HG03457 (cell line): ENCODE results near the gene PLD3.

Experiments used
- ATAC-seq: cut with Tn5 transposase; IDR thresholded peaks from one replicate; pipeline ENCODE4 v1.9.1; 2021; ENCODE audit warnings: moderate number of reproducible peaks; ENCODE audit not compliant: unreplicated experiment

Gene PLD3

DNA sequence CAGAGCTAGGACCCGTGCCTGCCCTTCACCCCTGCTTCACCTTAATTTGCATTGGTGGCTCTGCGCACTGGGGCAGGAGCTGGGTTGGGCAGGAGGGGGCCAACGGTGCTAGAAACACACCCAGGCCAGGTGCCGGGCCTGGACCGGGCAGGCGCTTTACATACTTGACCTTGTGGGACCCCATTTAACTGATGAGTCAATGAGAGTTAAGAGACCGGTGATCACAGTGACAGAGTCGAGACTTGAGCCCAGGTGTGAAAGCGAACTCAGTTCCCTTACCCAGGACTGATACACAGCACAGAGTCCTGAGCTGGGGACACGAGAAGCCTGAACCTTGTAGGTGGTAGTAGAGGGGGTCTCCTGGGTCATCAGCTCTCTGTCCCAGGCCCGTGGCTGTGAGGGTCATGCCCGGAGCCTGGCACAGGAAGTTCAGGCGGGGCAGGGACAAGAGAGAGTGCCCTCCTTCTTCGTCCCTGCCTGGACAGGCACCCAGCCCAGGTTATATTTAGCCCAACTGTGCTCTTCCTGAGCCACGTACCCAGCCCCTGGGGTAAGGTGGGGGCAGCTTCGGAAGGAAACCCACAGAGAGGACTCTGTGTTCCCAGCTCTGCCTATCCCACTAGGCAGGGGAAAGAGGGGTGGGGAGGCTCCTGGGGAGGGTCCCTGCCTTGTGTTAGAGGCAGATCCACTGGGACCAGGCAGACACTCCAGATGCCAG, 62.8 kb downstream of the PLD3 start:
- ATAC-seq = no peak

DNA sequence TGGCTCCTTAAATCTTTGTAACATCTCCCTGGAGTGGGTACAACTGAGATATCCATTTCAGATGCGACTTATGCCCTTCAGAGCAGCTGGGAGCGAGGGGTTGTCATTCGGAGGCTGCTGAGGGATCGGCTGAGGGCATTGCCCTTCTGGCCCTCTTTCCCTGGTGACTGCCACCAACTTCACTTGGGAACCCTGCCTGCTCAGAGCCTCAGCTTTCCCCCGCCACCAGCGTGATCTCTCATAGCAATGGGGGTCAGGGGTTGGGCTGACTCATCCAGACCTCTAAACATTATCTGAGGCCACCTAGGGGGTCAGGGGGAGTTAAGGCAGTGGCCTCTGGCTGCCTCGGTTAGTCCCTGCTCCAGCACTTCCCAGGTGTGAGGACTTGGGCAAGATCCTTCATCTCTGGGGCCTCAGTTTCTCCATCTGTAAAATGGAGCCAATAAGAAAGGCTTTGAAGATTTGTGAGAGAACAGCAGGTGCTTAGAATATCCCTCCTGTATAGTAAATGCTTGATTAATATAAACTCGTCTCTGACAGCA, 63.5 kb downstream of the PLD3 start:
- no peak for ATAC-seq

DNA sequence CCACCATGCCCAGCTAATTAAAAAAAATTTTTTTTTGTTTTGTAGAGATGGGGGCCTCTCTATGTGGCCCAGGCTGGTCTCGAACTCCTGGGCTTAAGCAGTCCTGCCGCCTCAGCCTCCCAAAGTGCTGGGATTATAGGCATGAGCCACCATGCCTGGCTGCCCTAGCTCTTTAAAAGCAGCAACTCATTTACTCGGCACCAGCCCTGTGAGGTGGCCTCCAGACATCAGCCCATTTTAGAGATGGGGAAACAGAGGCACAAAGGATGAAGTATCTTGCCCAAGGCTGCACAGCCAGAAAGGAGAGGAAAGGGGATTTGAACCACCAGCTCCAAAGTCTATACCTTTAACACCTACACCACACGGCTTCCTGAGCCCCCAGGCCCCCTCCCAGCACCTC, 64.4 kb downstream of the PLD3 start:
- ATAC-seq = no peak

DNA sequence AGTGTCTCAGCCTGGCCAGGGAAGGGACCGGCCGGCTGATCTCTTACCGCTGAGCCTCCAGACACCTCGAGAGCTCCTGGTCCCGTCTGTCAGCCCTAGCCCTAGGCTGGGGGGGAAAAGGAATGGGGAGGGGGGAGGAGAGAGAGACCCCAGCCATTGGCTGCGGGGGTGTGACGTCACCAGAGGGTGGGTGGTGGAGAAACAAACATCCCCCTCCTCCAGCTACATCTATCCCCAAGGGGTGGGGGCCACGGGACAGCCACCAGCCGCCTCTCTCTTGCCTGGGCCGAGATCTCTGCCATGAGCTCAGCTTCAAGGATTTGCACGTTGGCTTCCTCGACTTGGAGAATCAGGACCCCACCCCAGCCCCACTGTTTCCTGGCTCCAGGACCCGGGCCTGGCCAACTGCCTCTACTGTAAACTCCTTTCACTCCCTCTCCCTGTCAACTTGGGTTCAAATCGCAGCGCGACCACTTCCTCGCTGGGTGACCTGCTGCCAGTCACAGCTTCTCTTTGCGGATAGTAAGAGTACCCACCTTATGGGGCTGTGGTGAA, 64.9 kb downstream of the PLD3 start, which contains the start of gene PRX:
TSS of gene PRX (minus strand) at position 88 of the 555 bp plus-strand sequence. CDS start 5,446 bp downstream, outside the sequence.
- no peak for ATAC-seq

DNA sequence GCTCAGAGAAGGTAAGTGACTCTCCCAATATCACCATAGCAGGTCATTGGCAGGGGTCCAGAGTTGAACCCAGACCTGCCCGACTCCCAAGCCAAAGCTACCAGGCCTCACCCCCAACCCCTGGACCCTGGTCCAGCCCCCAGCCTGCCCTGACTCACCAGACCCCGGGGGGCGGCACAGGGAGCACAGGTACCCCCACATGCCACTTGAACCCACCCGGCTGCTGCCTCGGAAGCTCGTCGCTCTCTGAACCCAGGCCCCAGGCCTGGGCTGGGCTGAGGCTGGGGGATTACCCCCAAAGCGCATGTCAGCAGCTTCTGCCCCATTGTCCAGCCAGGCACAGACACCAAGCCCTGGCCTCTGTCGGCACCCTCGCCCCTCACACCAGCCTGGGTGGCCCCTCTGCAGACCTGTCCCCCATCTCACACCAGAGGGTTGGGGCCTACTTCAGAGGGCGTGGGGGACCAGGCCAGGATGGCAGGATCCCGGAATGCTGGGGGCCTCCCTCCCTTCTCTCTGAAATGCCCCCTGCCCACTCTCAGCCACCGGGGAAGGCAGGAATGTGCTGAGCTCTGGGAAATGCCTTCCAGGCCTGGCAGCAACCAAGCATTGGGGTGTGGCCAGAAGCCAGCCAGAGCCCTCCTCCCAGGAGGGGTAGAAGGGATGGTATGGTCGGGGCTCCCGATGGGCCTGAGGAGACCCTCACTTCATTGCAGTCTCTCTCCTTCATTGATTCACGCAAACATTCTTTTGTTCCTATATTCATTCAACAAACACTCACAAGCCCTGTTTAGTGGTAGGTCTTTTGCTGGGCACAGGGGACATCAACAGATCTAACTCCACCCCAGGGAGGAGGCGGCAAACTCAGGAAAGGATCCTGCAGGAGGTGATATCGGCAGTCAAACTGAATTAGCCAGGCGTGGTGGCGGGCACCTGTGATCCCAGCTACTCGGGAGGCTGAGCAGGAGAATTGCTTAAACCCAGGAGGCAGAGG, 66.3 kb downstream of the PLD3 start:
- ATAC-seq = no peak

DNA sequence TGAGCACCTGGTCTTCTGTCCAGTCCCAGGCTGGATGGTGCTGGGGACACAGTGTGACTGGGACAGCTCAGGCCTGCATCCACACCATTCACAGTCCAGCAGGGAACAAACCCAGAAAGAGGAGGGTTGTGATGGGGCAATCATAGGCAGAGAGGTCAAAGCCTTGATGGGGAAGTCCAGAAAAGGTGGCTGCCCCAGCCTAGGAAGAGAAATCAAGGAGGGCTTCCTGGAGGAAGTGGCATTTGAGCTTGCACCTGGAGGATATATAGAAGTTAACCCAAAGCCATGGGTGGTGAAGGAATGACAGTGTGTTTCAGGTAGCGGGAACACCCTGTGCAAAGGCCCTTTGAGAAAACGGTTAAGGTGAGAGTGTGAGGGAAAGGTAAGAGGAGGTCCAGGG, 67.3 kb downstream of the PLD3 start:
- ATAC-seq = no peak

DNA sequence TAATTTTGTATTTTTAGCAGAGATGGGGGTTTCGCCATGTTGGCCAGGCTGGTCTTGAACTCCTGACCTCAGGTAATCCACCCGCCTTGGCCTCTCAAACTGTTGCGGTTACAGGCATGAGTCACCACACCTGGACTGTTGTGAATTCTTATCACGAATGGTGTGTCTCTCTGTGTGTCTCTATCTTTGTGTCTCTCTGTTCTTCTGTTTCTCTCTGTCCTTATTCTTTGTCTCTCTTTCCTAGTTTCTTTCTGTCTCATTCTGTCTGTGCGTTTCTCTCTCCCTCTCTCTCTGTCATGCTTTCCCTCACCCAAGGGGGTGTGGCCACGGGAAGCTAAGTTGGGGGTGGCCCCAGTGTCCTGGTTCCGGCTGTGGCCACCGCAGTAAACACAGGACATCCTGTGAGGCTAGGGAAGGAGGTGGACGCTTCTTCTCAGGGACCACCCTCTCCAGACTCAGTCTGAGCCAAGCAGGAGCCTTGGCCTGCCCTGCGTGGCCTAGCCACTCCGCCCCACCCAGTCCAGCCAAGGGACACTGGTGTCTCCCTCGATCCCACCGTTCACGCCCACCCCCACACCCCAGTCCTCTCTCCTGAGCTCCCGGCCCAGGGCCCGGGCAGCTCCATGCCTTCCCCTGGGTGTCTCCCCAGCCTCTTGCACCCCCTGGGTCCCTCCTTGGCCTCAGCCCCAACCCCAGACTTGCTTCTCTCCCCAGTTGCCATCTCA, 68.6 kb downstream of the PLD3 start:
- no peak for ATAC-seq

DNA sequence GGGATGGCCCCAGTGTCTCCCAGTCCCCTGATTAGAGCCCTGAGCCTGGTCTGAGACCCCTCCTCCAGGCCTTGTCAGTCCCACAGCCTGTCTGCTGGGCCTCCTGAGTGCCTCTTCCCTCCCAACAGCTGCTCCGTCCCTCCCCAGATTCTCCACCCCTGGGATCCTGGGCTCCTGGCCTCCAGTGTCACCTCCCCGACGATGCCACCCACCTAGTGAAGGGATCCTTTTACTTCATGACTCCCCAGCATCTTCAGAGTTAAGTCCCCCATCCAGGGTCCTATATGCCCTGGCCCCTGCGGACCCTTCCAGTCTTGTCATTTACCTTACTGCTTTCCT, 69.1 kb downstream of the PLD3 start:
- no peak for ATAC-seq

DNA sequence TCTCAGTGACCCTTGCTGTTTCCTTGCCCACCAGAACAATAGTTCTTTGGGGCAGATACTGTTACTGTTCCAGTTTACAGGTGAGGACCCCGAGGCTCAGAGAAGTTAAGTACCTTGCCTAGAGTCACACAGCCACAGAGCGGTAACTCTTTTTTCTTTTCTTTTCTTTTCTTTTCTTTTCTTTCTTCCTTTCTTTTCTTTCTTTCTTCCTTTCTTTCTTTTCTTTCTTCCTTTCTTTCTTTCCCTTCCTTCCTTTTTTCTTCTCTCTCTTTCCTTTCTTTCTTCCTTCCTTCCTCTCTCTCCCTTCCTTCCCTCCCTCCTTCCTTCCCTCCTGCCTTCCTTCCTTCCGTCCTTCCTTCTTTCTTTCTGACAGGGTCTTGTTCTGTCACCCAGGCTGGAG, 69.5 kb downstream of the PLD3 start:
- no peak for ATAC-seq

DNA sequence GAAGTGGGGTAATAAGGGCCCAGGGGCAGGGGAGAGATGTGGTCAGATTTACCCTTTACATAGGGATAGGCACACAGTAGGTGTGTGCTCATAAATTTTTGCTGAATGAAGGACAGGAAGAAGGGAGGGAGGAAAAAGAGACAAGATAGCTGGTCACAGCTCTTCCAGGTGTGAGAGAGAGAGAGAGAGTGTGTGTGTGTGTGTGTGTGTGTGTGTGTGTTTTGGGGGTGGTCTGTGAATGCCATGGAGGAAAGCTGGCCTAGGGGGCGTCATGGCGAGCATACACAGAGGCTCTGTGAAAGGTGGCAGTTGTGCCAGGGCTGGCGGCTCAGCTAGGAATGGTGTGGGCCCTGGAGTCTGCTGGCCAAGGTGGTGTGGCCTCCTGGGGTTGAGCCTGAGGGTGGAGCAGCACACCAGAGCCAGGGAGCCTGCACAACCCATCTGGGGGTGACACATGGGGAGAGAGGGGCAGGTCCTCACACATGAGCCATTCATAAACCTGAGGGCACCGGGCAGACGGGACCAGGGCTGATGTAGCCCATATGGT, 70.6 kb downstream of the PLD3 start:
- no peak for ATAC-seq

DNA sequence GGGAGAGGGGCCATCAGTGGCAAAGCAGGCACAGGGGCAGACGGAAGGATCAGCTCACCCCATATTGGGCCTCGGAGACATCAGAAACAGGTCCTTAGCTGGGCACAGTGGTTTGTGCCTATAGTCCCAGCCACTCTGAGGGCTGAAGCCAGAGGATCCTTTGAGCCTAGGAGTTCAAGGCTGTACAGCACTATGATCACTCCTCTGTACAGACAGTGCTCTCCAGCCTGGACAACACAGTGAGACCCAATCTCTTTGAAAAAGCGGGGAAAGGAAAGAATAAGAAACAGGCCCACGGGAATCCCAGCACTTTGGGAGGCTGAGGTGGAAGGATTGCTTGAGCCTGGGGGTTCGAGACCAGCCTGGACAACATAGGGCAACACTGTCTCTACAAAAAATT, 71.3 kb downstream of the PLD3 start:
- no peak for ATAC-seq

DNA sequence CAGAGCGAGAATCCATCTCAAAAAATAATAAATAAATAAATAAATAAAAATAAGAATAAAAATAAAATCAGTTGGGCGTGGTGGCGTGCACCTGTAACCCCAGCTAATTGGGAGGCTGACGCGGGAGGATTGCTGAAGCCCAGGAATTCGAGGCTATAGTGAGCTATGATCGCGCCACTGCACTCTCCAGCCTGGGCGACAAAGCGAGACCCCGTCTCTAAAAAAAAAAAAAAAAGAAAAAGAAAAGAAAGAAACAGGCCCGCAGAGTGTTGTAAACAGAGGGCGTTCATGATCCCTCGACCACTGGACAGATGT, 71.9 kb downstream of the PLD3 start:
- ATAC-seq = no peak

DNA sequence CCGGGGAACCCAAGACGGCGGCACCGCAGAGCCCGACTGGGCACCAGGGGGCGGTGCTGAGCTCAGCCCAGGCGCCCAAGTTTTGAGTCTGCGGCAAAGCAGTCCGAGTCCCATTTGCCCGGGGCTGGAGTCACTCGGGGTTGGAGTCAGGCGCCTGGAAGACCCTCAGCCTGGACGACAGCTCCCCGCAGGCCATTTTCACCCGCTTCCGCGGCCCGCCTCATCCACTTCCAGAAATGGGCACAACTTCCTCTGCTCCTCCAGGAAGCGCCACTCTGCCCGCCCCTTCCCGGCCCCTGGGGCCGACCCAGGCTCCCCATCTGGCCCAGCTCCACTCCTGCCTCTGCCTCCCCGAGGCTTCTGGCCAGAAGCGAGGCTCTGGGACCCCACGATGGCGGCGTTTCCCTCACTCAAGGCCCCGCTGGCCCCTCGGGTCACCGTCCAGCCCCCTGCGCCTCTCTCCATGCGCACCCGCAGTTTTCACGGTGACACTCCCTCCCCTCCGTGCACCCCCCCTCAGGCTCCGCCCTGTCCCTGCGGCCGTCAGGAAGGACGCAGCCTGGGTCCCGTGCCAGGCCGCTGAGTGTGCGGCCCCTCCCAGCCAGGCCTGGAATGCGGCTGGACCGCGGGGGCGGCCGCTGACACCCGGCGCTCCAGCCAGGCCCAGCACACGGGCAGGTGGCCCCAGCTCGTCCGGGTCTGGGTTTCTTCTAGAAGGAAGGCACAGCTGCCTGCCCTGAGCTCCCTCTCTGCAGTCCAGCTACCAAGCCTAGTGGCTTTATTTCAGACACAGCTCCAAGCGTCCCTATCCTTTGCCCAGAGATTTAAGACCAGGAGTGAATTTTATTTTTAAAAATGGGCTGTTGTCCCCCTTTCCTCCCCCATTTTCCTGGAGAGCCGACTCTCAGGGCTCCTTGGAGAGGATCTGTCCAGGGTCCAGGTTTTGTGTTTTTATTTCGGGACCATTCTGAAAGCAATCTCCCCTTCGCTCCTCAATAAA, 72.6 kb downstream of the PLD3 start:
- no peak for ATAC-seq

DNA sequence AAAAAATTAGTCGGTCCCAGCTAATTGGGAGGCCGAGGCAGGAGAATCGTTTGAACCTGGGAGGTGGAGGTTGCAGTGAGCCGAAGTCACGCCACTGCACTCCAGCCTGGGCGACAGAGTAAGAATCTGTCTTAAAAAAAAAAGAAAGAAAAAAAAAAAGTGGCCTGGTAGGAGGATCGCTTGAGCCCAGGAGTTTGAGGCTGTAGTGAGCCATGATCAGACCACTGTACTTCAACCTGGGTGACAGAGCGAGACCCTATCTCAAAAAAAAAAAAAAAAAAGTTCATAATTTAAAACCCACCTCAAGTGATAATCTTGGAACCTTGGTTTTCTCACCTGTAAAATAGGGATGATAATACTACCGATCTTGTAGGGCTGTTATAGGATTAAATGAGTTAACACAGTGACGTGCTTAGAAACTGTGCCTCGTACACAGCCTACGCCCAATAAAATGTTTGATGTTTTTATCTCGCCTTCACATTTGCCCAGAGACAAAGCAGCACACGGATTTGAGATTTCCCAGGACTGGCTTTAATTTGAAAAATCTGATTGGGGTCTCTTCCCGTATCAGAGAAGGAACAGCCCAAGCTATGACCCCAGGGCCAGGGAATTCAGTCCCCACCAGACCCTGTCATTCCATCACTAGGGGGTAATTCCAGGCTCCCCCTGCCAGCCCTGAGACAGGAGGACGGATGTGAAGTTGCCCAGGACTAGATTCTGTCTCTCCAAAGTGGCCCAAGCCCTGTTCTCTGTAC, 73.7 kb downstream of the PLD3 start:
- no peak for ATAC-seq

DNA sequence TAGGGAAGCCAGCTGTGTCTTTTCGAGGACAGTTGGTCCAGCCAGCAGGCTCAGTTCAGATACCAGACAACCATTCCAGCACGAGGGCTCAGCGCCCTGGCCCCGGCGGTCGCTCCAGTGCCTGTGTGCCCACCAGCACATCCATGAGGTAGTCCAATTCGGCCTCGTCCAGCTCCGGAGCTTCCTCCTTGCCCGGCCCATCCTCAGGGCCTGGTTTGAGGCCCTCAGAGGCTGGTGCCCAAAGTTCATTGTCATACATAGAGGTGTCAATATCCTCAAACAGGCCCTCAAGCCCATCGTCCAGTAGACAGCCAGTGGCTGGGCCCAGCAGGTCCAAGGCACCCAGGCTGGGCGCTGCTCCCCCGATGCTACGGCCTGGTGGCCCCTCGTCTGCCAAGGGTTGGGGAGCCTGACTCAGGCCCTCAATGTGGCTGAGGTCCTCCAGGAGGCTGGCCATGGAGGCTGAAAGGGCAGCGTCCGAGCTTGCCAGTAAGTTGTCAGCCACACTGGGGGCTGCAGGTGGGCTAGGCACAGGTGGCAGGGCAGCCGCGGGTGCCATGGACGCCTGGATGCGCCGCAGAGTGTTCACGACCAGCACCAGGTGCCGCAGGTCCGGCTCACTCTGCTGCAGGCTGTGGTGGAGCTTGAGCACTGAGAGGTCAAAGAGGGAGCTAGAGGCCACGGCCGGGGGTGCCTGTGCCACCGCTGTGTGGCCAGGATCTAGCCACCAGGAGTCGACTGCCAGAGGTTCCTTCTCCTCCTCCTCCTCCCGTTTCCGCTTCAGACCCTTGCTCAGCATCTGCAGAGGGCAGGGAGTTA, 74.5 kb downstream of the PLD3 start:
- ATAC-seq = no peak

DNA sequence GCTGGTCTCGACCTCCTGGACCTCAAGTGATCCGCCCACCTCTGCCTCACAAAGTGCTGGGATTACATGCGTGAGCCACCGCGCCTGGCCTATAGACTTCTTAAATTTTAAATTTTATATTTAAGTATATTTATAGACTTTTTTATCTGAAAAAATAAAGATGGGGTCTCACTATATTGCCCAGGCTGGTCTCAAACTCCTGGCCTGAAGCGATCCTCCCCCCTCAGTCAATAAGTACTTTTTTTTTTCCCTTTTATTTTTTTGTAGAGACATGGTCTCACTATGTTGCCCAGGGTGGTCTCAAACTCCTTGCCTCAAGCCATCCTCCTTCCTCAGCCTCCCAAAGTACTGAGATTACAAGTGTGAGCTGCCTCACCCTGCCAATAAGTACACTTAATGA, 75.4 kb downstream of the PLD3 start:
- no peak for ATAC-seq

DNA sequence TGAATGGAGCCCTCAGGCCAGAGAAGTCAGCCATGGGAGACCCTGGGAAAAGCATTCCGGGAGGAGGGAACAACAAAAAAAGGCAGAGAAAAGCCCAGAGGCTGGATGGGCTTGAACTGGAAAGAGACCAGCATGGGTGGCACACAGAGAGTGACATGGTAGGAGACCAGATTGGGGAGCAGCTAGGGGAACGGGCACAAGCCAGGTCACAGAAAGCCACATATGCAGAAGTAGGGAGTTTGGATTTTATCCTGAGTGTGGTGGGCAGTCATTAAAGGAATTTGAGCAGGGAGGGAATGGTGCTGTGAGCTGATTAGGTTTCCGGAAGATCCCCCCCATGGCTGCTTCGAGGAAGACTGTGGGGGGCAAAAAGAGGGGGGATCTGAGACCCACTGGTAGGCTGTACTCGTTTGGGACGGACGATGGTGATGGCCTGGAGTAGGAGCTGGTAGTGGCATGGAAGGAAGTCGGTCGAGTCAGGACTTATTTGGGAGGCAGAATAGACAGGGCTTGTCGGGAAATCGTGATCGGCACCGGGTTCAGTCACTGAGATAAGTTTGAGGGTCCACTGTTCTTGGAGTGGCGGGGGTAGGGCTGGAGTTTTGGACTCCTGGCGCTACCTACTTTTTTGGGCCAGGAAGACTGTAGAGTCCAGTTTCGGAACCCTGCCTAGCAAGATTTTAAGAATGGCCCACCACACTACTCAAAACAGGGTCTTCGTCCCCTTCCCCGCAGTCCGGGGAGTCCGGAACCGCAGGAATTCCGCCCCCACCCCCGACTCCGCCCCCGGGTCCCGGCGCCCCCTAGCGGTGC, 76.3 kb downstream of the PLD3 start:
- peak; percentile 10 for ATAC-seq
